Measurements from ENCODE around the gene EHMT2. TPM values are rescaled to one million over a fixed set of nuclear protein-coding genes. Genes with fewer than 3 reads are reported as not detected.

The EHMT2 gene
- total RNA-seq, 2 experiments from 2014 or later, result 45.5 to 46.0 TPM

DNA sequence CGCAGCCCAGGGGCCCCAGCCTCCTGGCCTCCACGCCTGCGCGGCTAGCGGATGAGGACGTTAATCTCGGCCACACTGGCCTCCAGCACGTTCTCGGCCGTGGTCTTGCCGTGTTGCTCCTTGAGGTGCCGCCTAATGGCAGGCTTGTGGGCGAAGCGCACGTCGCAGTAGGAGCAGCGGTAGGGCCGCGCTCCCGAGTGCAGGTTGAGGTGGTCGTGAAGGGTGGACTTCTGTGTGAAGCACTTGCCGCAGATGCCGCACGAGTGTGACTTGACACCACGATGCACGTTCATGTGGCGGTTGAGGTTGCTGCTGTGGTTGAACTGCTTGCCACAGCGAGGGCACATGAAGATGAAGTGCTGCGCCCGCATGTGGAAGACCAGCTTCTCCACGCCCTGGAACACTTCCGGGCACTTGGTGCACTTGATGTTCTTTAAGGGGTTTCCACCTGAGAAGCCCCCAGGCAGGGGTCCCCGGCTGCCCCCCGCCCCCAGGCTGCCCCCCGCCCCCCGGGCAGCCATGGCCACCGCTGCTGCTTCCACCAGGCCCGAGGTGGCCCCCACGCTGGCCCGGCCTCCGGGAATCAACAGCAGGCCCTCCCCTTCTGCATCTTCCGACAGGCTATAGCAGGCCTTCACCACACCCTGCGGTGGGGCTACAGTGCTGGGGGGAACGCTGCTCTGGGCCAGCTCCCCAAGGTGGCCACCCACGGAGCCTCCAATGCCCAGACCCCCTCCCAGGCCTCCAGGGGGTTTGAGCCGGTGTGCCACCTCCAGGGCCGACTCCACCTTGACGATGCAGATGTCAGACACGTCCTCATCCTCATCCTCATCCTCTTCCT lies 2.6 kb upstream of the EHMT2 start:
- no peak overlapping the region for H3K4me3 Mint-ChIP-seq
- H3K9me3 Mint-ChIP-seq, result no peaks in the 10 kb centered on the region
- POLR2A ChIA-PET, result no interaction called here
- intact Hi-C loops (cut with micrococcal nuclease), result loop anchor here (5.0 kb wide), 1 partner anchor 68 kb away; no protein-coding TSS in a partner anchor
- H3K36me3 Mint-ChIP-seq, result peaks cover 1% of the 10 kb centered on the region
- H3K4me1 Mint-ChIP-seq (ENCODE audit: low read depth), result peaks cover 37% of the 10 kb centered on the region
- DNase-seq, result peak; percentile 20
- no peaks in the 10 kb centered on the region for H3K27me3 Mint-ChIP-seq
- no peak overlapping the region for H3K27ac Mint-ChIP-seq
- CTCF ChIA-PET, result no interaction called here

- DNase-seq, result no peak
- Mint-ChIP-seq H3K4me1 (ENCODE audit: low read depth) (peaks cover 37% of the 10 kb centered on the region), H3K9me3 (no peaks in the 10 kb centered on the region), H3K36me3 (peaks cover 1% of the 10 kb centered on the region), H3K27me3 (no peaks in the 10 kb centered on the region), H3K4me3 (peak overlapping the region; percentile 31), H3K27ac (peak overlapping the region; percentile 34)
- POLR2A ChIA-PET, result interaction anchor here (2.1 kb wide), 1 partner anchor 73 kb away, joined by 8 read pairs; the partner anchor contains the start of gene DXO
- CTCF ChIA-PET, result interaction anchor here (0.7 kb wide), 1 partner anchor 129 kb away, joined by 3 read pairs; no protein-coding TSS in a partner anchor
- intact Hi-C loops (cut with micrococcal nuclease), result loop anchor here (5.0 kb wide), 1 partner anchor 67 kb away; no protein-coding TSS in a partner anchor
Measured at GRCh38 chr6:31899215-31899614, 1.7 kb upstream of the EHMT2 start.

DNA sequence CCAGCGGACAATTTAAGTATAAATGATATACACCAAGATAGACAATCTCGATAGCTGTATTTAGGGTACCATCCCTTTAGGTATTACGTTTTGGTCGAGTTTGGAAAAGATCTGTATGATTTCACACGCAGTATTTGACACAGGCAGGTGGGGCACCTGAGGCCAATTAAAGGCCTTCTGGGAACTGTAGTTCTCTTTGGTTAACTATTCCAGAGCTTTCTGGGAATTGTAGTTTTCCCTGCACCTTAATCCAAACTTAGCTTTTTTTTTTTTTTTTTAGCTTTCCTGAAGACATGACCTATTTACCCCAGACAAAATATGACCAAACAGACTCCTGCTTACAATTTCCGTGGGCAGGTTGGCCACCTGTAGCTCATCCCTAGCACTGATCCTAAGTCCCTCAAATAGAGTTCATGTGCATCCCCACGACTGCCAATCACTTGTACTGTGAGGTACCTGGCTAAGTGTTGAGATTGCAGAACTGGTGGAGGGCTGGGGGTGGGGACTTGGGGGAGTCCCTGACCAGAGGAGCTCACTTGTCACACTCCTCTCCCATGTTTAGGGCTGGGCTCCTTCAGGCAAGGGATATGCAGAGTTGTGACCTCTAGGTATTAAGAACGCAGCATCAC lies 999 bp upstream of the EHMT2 start:
- no peaks in the 10 kb centered on the region for H3K9me3 Mint-ChIP-seq
- peak overlapping the region; percentile 94 for H3K4me3 Mint-ChIP-seq
- ChIA-PET POLR2A (interaction anchor here (0.6 to 3.2 kb wide), 5 partner anchors 35 to 196 kb away, joined by 3 to 15 read pairs (median 8); partner anchors contain the start of genes DXO, MSH5, NELFE and NEU1), CTCF (interaction anchor here (0.7 to 1.9 kb wide), 6 partner anchors 9 to 128 kb away, joined by 3 to 18 read pairs (median 4); partner anchors contain the start of gene NEU1)
- peak overlapping the region; percentile 94 for H3K27ac Mint-ChIP-seq
- H3K36me3 Mint-ChIP-seq, result peaks cover 1% of the 10 kb centered on the region
- intact Hi-C loops (cut with micrococcal nuclease), result loop anchor here (5.0 kb wide), 1 partner anchor 66 kb away; no protein-coding TSS in a partner anchor
- peak; percentile 42 for DNase-seq
- H3K4me1 Mint-ChIP-seq (ENCODE audit: low read depth), result peaks cover 37% of the 10 kb centered on the region
- H3K27me3 Mint-ChIP-seq, result no peaks in the 10 kb centered on the region

- Mint-ChIP-seq H3K9me3 (no peaks in the 10 kb centered on the region), H3K27ac (peak overlapping the region; percentile 74), H3K4me1 (ENCODE audit: low read depth) (peaks cover 29% of the 10 kb centered on the region), H3K4me3 (peak overlapping the region; percentile 94), H3K36me3 (peaks cover 7% of the 10 kb centered on the region), H3K27me3 (no peaks in the 10 kb centered on the region)
- intact Hi-C loops (cut with micrococcal nuclease), result loop anchor here (1.0 to 5.0 kb wide), 4 partner anchors 34 to 232 kb away; partner anchors contain the start of genes GPANK1, NELFE and SKIC2
- ChIA-PET POLR2A (interaction anchor here (1.0 to 3.2 kb wide), 6 partner anchors 15 to 233 kb away, joined by 3 to 15 read pairs (median 6); partner anchors contain the start of genes DXO, NELFE, NEU1 and SKIC2), CTCF (interaction anchor here (1.6 to 1.9 kb wide), 3 partner anchors 7 to 66 kb away, joined by 5 to 18 read pairs (median 6); no protein-coding TSS in a partner anchor)
- DNase-seq, result peak; percentile 15
Measured at GRCh38 chr6:31896856-31897611, 464 bp downstream of the EHMT2 start.

- ChIA-PET CTCF (no interaction called here), POLR2A (interaction anchor here (3.2 kb wide), 1 partner anchor 62 kb away, joined by 15 read pairs; the partner anchor contains the start of genes NELFE and SKIC2)
- peak overlapping the region; percentile 74 for H3K27ac Mint-ChIP-seq
- H3K27me3 Mint-ChIP-seq, result no peaks in the 10 kb centered on the region
- H3K36me3 Mint-ChIP-seq, result peaks cover 8% of the 10 kb centered on the region
- H3K4me3 Mint-ChIP-seq, result peak overlapping the region; percentile 77
- intact Hi-C loops (cut with micrococcal nuclease), result loop anchor here (2.0 to 5.0 kb wide), 3 partner anchors 62 to 232 kb away; partner anchors contain the start of genes GPANK1, NELFE and SKIC2
- H3K9me3 Mint-ChIP-seq, result no peaks in the 10 kb centered on the region
- H3K4me1 Mint-ChIP-seq (ENCODE audit: low read depth), result peaks cover 29% of the 10 kb centered on the region
- no peak for DNase-seq
Measured at GRCh38 chr6:31896493-31896855, 1.0 kb downstream of the EHMT2 start.

GRCh38 chr6:31892821-31893220 lies 4.7 kb downstream of the EHMT2 start:
- CTCF ChIA-PET, result interaction anchor here (0.6 kb wide), 1 partner anchor 1453 kb away, joined by 3 read pairs; no protein-coding TSS in a partner anchor
- intact Hi-C loops (cut with micrococcal nuclease), result no loop called here
- Mint-ChIP-seq H3K9me3 (no peaks in the 10 kb centered on the region), H3K27me3 (no peaks in the 10 kb centered on the region), H3K4me1 (ENCODE audit: low read depth) (peaks cover 8% of the 10 kb centered on the region), H3K4me3 (no peak overlapping the region), H3K36me3 (peaks cover 21% of the 10 kb centered on the region), H3K27ac (no peak overlapping the region)
- no peak for DNase-seq
- POLR2A ChIA-PET, result interaction anchor here (0.6 kb wide), 1 partner anchor 10 kb away, joined by 5 read pairs; no protein-coding TSS in a partner anchor

GRCh38 chr6:31889331-31889972 lies 8.0 kb downstream of the EHMT2 start:
- ChIA-PET CTCF (interaction anchor here (0.6 to 2.4 kb wide), 5 partner anchors 9 to 199 kb away, joined by 3 to 9 read pairs (median 4); partner anchors contain the start of genes EHMT2 and ZBTB12), POLR2A (no interaction called here)
- no peaks in the 10 kb centered on the region for H3K4me1 Mint-ChIP-seq (ENCODE audit: low read depth)
- H3K4me3 Mint-ChIP-seq, result no peak overlapping the region
- H3K27me3 Mint-ChIP-seq, result no peaks in the 10 kb centered on the region
- no peak for DNase-seq
- no peaks in the 10 kb centered on the region for H3K9me3 Mint-ChIP-seq
- intact Hi-C loops (cut with micrococcal nuclease), result no loop called here
- peaks cover 31% of the 10 kb centered on the region for H3K36me3 Mint-ChIP-seq
- no peak overlapping the region for H3K27ac Mint-ChIP-seq

DNA sequence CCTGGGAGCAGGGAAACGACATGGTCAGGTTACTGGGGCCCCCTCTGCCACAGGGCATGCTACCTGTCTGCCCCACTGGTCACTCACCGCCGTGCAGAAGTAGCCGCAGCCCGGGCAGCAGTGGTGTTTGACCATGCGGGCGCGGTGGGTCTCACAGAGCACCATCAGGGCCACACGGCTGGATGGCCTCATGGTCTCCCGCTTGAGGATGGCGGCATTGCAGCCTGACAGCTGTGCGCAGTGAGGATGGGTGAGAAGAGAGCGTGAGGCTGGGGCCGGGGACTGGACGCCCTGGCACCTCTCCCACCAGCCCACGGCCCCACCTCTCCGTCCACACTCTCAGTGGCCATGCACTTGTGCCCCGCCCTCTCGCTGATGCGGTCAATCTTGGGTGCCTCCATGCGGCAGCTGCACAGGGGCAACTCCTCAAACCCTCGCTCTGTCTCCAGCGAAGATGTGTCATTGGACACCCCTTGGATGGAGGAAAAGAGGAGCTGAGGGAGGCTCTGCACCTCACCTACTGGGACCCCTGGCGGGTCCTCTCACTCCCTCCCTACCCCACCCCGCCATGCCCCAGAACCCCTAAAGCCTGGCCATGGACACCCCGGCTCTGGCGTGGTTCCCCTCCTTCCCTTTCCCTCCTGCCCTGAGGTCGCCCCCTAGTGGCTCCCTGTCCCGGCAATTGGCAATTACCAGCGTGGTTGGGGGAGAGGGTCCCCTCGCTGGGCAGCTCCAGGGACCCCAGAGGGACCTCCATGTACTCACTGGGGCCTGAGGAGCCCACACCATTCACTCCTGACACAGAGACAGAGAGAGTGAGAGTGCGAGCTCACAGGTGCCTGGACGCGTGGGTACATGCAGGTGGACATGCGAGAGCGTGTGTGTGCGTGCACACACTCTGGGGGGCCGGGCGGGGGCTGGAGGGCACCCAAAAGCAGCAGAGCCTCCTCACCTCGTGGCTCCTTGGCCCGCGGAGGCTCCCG lies 8.9 kb downstream of the EHMT2 start:
- Mint-ChIP-seq H3K27ac (no peak overlapping the region), H3K4me3 (no peak overlapping the region), H3K4me1 (ENCODE audit: low read depth) (no peaks in the 10 kb centered on the region), H3K36me3 (peaks cover 38% of the 10 kb centered on the region), H3K27me3 (no peaks in the 10 kb centered on the region), H3K9me3 (no peaks in the 10 kb centered on the region)
- CTCF ChIA-PET, result interaction anchor here (1.7 to 2.4 kb wide), 2 partner anchors 10 to 198 kb away, joined by 6 to 9 read pairs; partner anchors contain the start of gene EHMT2
- POLR2A ChIA-PET, result interaction anchor here (0.5 kb wide), 1 partner anchor 50 kb away, joined by 3 read pairs; no protein-coding TSS in a partner anchor
- intact Hi-C loops (cut with micrococcal nuclease), result no loop called here
- DNase-seq, result no peak

GRCh38 chr6:31887173-31888007 lies 10.1 kb downstream of the EHMT2 start:
- POLR2A ChIA-PET, result interaction anchor here (0.5 to 1.1 kb wide), 3 partner anchors 49 to 71 kb away, joined by 3 read pairs; no protein-coding TSS in a partner anchor
- H3K36me3 Mint-ChIP-seq, result peaks cover 42% of the 10 kb centered on the region

More at GRCh38 chr6:31887173-31888007, 10.1 kb downstream of the EHMT2 start:
- Mint-ChIP-seq H3K4me3 (no peak overlapping the region), H3K4me1 (ENCODE audit: low read depth) (no peaks in the 10 kb centered on the region), H3K27me3 (no peaks in the 10 kb centered on the region), H3K27ac (no peak overlapping the region), H3K9me3 (no peaks in the 10 kb centered on the region)
- no peak for DNase-seq
- intact Hi-C loops (cut with micrococcal nuclease), result no loop called here
- CTCF ChIA-PET, result no interaction called here

Measured in activated CD4-positive, alpha-beta memory T cell treated with anti-CD3 and anti-CD28 coated beads for 36 hours (primary cell).